ENCODE data around the gene PRIM2.
"Not testable (repeated sequence)": the region's sequence is repeated elsewhere in the genome, so short reads cannot be mapped to it uniquely, and the experiment has no call there.

PRIM2 gene

GRCh38 chr6:57365076-57365583 lies 47.7 kb downstream of the PRIM2 start:
- DNase-seq (ENCODE audit: low read depth), result not testable (repeated sequence)

- not testable (repeated sequence) for DNase-seq (ENCODE audit: low read depth)
These were observed 51.7 kb downstream of the PRIM2 start for GRCh38 chr6:57368965-57369731.

- DNase-seq (ENCODE audit: low read depth), result not testable (repeated sequence)
These were observed 54.3 kb downstream of the PRIM2 start for GRCh38 chr6:57371779-57372178.

GRCh38 chr6:57374764-57375163 lies 57.3 kb downstream of the PRIM2 start:
- DNase-seq (ENCODE audit: low read depth), result not testable (repeated sequence)

GRCh38 chr6:57376083-57376482 lies 58.7 kb downstream of the PRIM2 start:
- DNase-seq (ENCODE audit: low read depth), result not testable (repeated sequence)

GRCh38 chr6:57389038-57389592 lies 71.7 kb downstream of the PRIM2 start:
- DNase-seq (ENCODE audit: low read depth), result not testable (repeated sequence)

- not testable (repeated sequence) for DNase-seq (ENCODE audit: low read depth)
These were observed 73.4 kb downstream of the PRIM2 start for GRCh38 chr6:57390818-57391217.

- DNase-seq (ENCODE audit: low read depth), result not testable (repeated sequence)
These were observed 74.6 kb downstream of the PRIM2 start for GRCh38 chr6:57392047-57392446.

GRCh38 chr6:57419341-57419740 lies 101.9 kb downstream of the PRIM2 start:
- DNase-seq (ENCODE audit: low read depth), result not testable (repeated sequence)

GRCh38 chr6:57421503-57421902 lies 104.1 kb downstream of the PRIM2 start:
- DNase-seq (ENCODE audit: low read depth), result no peak

GRCh38 chr6:57423468-57423867 lies 106.0 kb downstream of the PRIM2 start:
- DNase-seq (ENCODE audit: low read depth), result no peak

- DNase-seq (ENCODE audit: low read depth), result not testable (repeated sequence)
These were observed 114.3 kb downstream of the PRIM2 start for GRCh38 chr6:57431742-57432141.

GRCh38 chr6:57432157-57432556 lies 114.7 kb downstream of the PRIM2 start:
- DNase-seq (ENCODE audit: low read depth), result no peak

GRCh38 chr6:57432919-57433684 lies 115.7 kb downstream of the PRIM2 start:
- no peak for DNase-seq (ENCODE audit: low read depth)

- DNase-seq (ENCODE audit: low read depth), result not testable (repeated sequence)
These were observed 116.4 kb downstream of the PRIM2 start for GRCh38 chr6:57433790-57434189.

GRCh38 chr6:57434944-57435343 lies 117.5 kb downstream of the PRIM2 start:
- no peak for DNase-seq (ENCODE audit: low read depth)

GRCh38 chr6:57435475-57436160 lies 118.2 kb downstream of the PRIM2 start:
- DNase-seq (ENCODE audit: low read depth), result no peak

GRCh38 chr6:57440735-57441134 lies 123.3 kb downstream of the PRIM2 start:
- DNase-seq (ENCODE audit: low read depth), result not testable (repeated sequence)

- DNase-seq (ENCODE audit: low read depth), result not testable (repeated sequence)
These were observed 124.7 kb downstream of the PRIM2 start for GRCh38 chr6:57442133-57442532.

- not testable (repeated sequence) for DNase-seq (ENCODE audit: low read depth)
These were observed 125.8 kb downstream of the PRIM2 start for GRCh38 chr6:57443181-57443580.

- not testable (repeated sequence) for DNase-seq (ENCODE audit: low read depth)
These were observed 127.4 kb downstream of the PRIM2 start for GRCh38 chr6:57444787-57445186.

GRCh38 chr6:57445379-57445778 lies 127.9 kb downstream of the PRIM2 start:
- not testable (repeated sequence) for DNase-seq (ENCODE audit: low read depth)

Measured in HS-27A (cell line).